22Rv1 (cell line): ENCODE results near the gene WSB1.

Source experiments
- ZFX ChIP-seq: fragments of 450-650 bp; IDR thresholded peaks from 2 replicates; pipeline ENCODE4 v1.6.1; 2017; ENCODE audit warnings: antibody characterized with exemption, borderline replicate concordance
- TF ChIP-seq, protein P1 (sequence below): fragments of 450-650 bp; IDR thresholded peaks from 2 replicates; pipeline ENCODE4 v1.5.1; 2017; ENCODE audit warnings: mild to moderate bottlenecking

DNA sequence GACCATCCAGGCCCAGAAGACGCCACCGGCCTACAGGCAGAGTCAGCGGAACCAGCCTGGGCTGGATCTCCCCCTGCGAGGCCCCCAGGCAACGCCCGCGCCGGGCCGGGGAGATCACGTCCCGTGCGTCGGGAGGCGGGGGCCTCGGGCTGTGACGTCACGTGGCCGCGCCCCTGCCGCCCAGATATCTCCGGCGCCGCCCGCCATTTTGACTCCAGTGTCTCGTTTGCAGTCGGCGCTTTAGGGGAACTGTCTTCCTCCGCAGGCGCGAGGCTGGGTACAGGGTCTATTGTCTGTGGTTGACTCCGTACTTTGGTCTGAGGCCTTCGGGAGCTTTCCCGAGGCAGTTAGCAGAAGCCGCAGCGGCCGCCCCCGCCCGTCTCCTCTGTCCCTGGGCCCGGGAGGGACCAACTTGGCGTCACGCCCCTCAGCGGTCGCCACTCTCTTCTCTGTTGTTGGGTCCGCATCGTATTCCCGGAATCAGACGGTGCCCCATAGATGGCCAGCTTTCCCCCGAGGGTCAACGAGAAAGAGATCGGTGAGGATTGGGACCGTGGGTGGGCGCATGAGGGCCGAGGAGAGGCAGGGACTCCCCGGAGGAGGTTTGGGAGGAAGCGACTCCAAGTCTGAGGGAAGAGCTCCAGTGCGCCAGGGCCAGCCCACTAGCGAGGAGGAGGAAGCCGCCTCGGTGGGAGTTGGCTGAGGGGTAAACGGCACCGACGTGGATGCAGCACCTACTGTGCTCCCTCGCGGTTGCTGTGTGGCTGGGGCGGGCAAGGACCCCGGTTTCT lies at the start of gene WSB1:
- TF ChIP-seq, protein P1, sequence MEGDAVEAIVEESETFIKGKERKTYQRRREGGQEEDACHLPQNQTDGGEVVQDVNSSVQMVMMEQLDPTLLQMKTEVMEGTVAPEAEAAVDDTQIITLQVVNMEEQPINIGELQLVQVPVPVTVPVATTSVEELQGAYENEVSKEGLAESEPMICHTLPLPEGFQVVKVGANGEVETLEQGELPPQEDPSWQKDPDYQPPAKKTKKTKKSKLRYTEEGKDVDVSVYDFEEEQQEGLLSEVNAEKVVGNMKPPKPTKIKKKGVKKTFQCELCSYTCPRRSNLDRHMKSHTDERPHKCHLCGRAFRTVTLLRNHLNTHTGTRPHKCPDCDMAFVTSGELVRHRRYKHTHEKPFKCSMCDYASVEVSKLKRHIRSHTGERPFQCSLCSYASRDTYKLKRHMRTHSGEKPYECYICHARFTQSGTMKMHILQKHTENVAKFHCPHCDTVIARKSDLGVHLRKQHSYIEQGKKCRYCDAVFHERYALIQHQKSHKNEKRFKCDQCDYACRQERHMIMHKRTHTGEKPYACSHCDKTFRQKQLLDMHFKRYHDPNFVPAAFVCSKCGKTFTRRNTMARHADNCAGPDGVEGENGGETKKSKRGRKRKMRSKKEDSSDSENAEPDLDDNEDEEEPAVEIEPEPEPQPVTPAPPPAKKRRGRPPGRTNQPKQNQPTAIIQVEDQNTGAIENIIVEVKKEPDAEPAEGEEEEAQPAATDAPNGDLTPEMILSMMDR: no peak
- TF ChIP-seq ZFX: no peak
